HCT116 (cell line): ENCODE data around the gene PDCD10. TPM values are rescaled to one million over a fixed set of nuclear protein-coding genes. Genes with fewer than 3 reads are reported as not detected.
A peak's percentile ranks its signal among the peaks of the same experiment; 100 is the strongest.

Experiments
- ATAC-seq: fragments of 200-7000 bp; cut with Tn5 transposase; 2 replicates; pipeline ENCODE4 v1.9.1; 2020; ENCODE audit warnings: mild to moderate bottlenecking, moderate library complexity
- BruUV-seq: library from RNA; stranded (reverse); fragments of 400-500 nt; replicated peaks from 2 replicates; lab custom pipeline; 2021; lab: Mats Ljungman, UMichigan
- CTCF ChIA-PET: fragments of 300-600 bp; sonication (Branson Sonifier 250); formaldehyde crosslinking; loops from one replicate; lab custom pipeline; 2021; ENCODE audit warnings: antibody characterized with exemption; lab: Charles Lee
- POLR2A ChIA-PET: fragments of 300-600, 350-600 bp; sonication (Branson Sonifier 250); formaldehyde crosslinking; loops from one replicate; lab custom pipeline; 2021; ENCODE audit warnings: antibody characterized with exemption; lab: Charles Lee
- RAD21 ChIA-PET, 2 experiments: fragments of 300-600 bp; sonication (Branson Sonifier 250); formaldehyde crosslinking; loops; one replicate each; lab custom pipeline; 2023; ENCODE audit warnings: low total read pairs in 2 of 2; ENCODE audit not compliant: uncharacterized antibody in 2 of 2, unreplicated experiment in 2 of 2, low non-redundant PET in 1 of 2; lab: Charles Lee
- DNase-seq: peaks from one replicate; pipeline ENCODE4 v3.0.0-alpha.2; 2010; ENCODE audit warnings: low read depth, low spot score
- H2AFZ ChIP-seq: fragments of 200-600 bp; shearing (Covaris generic), sonication (generic); 2 replicates; pipeline ENCODE4 v1.6.1; 2017; ENCODE audit warnings: low read depth, mixed run types, mixed read lengths, antibody characterized with exemption, low read length; ENCODE audit not compliant: poor library complexity, severe bottlenecking
- H3K27ac ChIP-seq: 2 replicates; pipeline ENCODE4 v1.5.1; 2012; ENCODE audit warnings: low read depth, low read length
- H3K27me3 ChIP-seq: fragments of 200-600 bp; sonication (generic); 2 replicates; pipeline ENCODE4 v1.6.1; 2016; ENCODE audit warnings: mixed run types, low read length, mixed read lengths; ENCODE audit not compliant: insufficient read depth
- H3K36me3 ChIP-seq, 2 experiments: fragments of 200-500 bp in 1 of 2; fragments of 200-600 bp in 1 of 2; sonication (Bioruptor generic) in 1 of 2; sonication (generic) in 1 of 2; 2 replicates each; pipeline versions ENCODE4 v1.5.1 to v1.6.1; 2014 to 2016; ENCODE audit warnings: low read length in 2 of 2, inconsistent platforms in 1 of 2, mixed read lengths in 1 of 2, mixed run types in 1 of 2; ENCODE audit not compliant: insufficient read depth in 2 of 2, control insufficient read depth in 1 of 2
- H3K4me1 ChIP-seq, 2 experiments: fragments of 200-600 bp in 1 of 2; sonication (generic) in 1 of 2; 2 replicates each; pipeline versions ENCODE4 v1.5.1 to v1.6.1; 2012 to 2017; ENCODE audit warnings: low read length in 2 of 2, inconsistent platforms in 1 of 2, mild to moderate bottlenecking in 1 of 2, mixed read lengths in 1 of 2, mixed run types in 1 of 2, moderate library complexity in 1 of 2; ENCODE audit not compliant: insufficient read depth in 2 of 2, control insufficient read depth in 1 of 2
- H3K4me2 ChIP-seq: fragments of 200-600 bp; sonication (generic); 2 replicates; pipeline ENCODE4 v1.6.1; 2017; ENCODE audit warnings: mixed run types, low read length, mixed read lengths
- H3K4me3 ChIP-seq, 2 experiments: fragments of 200-600 bp in 1 of 2; sonication (generic) in 1 of 2; replicated peaks in 1 of 2; 2 replicates each; pipeline ENCODE4 v1.5.1; 2011 to 2016; ENCODE audit warnings: low read length in 2 of 2, control low read depth in 1 of 2, low read depth in 1 of 2, mild to moderate bottlenecking in 1 of 2, mixed read lengths in 1 of 2, mixed run types in 1 of 2
- H3K79me2 ChIP-seq: fragments of 200-600 bp; sonication (generic); 2 replicates; pipeline ENCODE4 v1.6.1; 2017; ENCODE audit warnings: mild to moderate bottlenecking, mixed run types, low read length, moderate library complexity, mixed read lengths; ENCODE audit not compliant: insufficient read depth
- H3K9ac ChIP-seq: fragments of 200-600 bp; sonication (generic); 2 replicates; pipeline ENCODE4 v1.6.1; 2016; ENCODE audit warnings: low read length, mixed read lengths
- H3K9me2 ChIP-seq: fragments of 200-600 bp; sonication (generic), shearing (Covaris generic); 2 replicates; pipeline ENCODE4 v1.6.1; 2017; ENCODE audit warnings: mixed run types, mild to moderate bottlenecking, moderate library complexity; ENCODE audit not compliant: insufficient read depth
- H3K9me3 ChIP-seq, 2 experiments: fragments of 200-500 bp in 1 of 2; fragments of 200-600 bp in 1 of 2; sonication (Bioruptor generic) in 1 of 2; sonication (generic) in 1 of 2; 2 replicates each; pipeline ENCODE4 v1.6.1; 2014 to 2017; ENCODE audit warnings: low read length in 2 of 2, mixed read lengths in 2 of 2, inconsistent platforms in 1 of 2, low read depth in 1 of 2, mild to moderate bottlenecking in 1 of 2, mixed run types in 1 of 2, moderate library complexity in 1 of 2; ENCODE audit not compliant: control insufficient read depth in 1 of 2, insufficient read depth in 1 of 2
- H4K20me1 ChIP-seq: fragments of 200-600 bp; sonication (generic), shearing (Covaris generic); 2 replicates; pipeline ENCODE4 v1.6.1; 2017; ENCODE audit warnings: mixed run types, mild to moderate bottlenecking, moderate library complexity; ENCODE audit not compliant: insufficient read depth
- ATF3 ChIP-seq: IDR thresholded peaks from 2 replicates; pipeline ENCODE4 v1.6.1; 2012
- CBX3 ChIP-seq: IDR thresholded peaks from 2 replicates; pipeline ENCODE4 v1.6.1; 2012; ENCODE audit warnings: low read depth
- CTCF ChIP-seq, 3 experiments: fragments of 200-600 bp in 1 of 3; sonication (generic) in 1 of 3; IDR thresholded peaks in 2 of 3; conservative IDR thresholded peaks in 1 of 3; 2 replicates each; pipeline ENCODE4 v1.5.1; 2012 to 2017; ENCODE audit warnings: low read depth in 2 of 3, low read length in 2 of 3, antibody characterized with exemption in 1 of 3, borderline replicate concordance in 1 of 3, control low read depth in 1 of 3, mild to moderate bottlenecking in 1 of 3, mixed read lengths in 1 of 3, mixed run types in 1 of 3, moderate library complexity in 1 of 3; ENCODE audit not compliant: insufficient read depth in 1 of 3
- EGR1 ChIP-seq: IDR thresholded peaks from 2 replicates; pipeline ENCODE4 v1.6.1; 2012; ENCODE audit warnings: low read depth
- EZH2 ChIP-seq: fragments of 200-600 bp; sonication (generic); IDR thresholded peaks from 2 replicates; pipeline ENCODE4 v1.6.1; 2017; ENCODE audit warnings: antibody characterized with exemption, mixed run types
- POLR2AphosphoS5 ChIP-seq: IDR thresholded peaks from 2 replicates; pipeline ENCODE4 v1.6.1; 2011; ENCODE audit warnings: mild to moderate bottlenecking, low read depth, low read length, moderate library complexity
- RAD21 ChIP-seq: IDR thresholded peaks from 2 replicates; pipeline ENCODE4 v1.6.1; 2012; ENCODE audit warnings: low read depth, mild to moderate bottlenecking
- SIN3A ChIP-seq: IDR thresholded peaks from 2 replicates; pipeline ENCODE4 v1.6.1; 2012; ENCODE audit warnings: low read depth
- SP1 ChIP-seq: IDR thresholded peaks from 2 replicates; pipeline ENCODE4 v1.6.1; 2012; ENCODE audit warnings: low read depth
- YY1 ChIP-seq: IDR thresholded peaks from 2 replicates; pipeline ENCODE4 v1.6.1; 2011; ENCODE audit warnings: low read length, low read depth, moderate library complexity, mild to moderate bottlenecking; ENCODE audit not compliant: insufficient replicate concordance; ENCODE audit errors: extremely low read depth
- ZNF274 ChIP-seq: fragments of 200-500 bp; sonication (Bioruptor generic); IDR thresholded peaks from 2 replicates; pipeline ENCODE4 v1.6.1; 2014; ENCODE audit warnings: mild to moderate bottlenecking, low read depth, low read length, inconsistent platforms
- intact Hi-C: fragments of 100-400 bp; cut with micrococcal nuclease; formaldehyde crosslinking; loops from 2 replicates; pipeline ENCODE4 v1.10.0; 2022
- total RNA-seq: library from RNA; stranded (reverse); gene quantifications from one replicate; pipeline ENCODE4 v1.2.1, GENCODE V29; 2021; ENCODE audit not compliant: unreplicated experiment

Gene PDCD10
- total RNA-seq, 1 experiment from 2014 or later: 59.0 TPM

GRCh38 chr3:167740961-167741587 lies 6.4 kb upstream of the PDCD10 start:
- POLR2A ChIA-PET: no interaction called here

More at GRCh38 chr3:167740961-167741587, 6.4 kb upstream of the PDCD10 start:
- Histone ChIP-seq H3K9me2 (no peaks in the 10 kb centered on the region), H4K20me1 (no peaks in the 10 kb centered on the region), H3K4me3 (no peak overlapping the region), H3K9ac (no peak overlapping the region), H3K36me3 (no peaks in the 10 kb centered on the region), H2AFZ (no peak overlapping the region), H3K27me3 (no peaks in the 10 kb centered on the region), H3K4me2 (no peak overlapping the region), H3K4me1 (peaks cover 0 to 7% of the 10 kb centered on the region in 2 experiments; a peak in 2 of 4 replicates), H3K9me3 (no peaks in the 10 kb centered on the region), H3K27ac (no peak overlapping the region), H3K79me2 (no peaks in the 10 kb centered on the region)
- no TSS peak for BruUV-seq
- TF ChIP-seq ATF3 (no peak), EGR1 (no peak), RAD21 (peak; percentile 58), CBX3 (peak; percentile 40; the same call in 1 of the 2 replicates), SIN3A (no peak), POLR2AphosphoS5 (no peak), ZNF274 (no peak), CTCF (IDR thresholded peaks at IDR 0.05 in 2 of 3, conservative IDR thresholded peaks at IDR 0.05 in 1 of 3; ENCODE audit: borderline replicate concordance in 1 of 3, insufficient read depth in 1 of 3, low read depth in 2 of 3, low read length in 2 of 3) (peak; percentile 39 to 61 (median 45); a peak in 5 of 6 replicates), EZH2 (no peak), YY1 (peak; percentile 13), SP1 (no peak)
- intact Hi-C loops: no loop called here
- ChIA-PET RAD21 (interaction anchor here in 1 of 2 experiments (0.8 kb wide), 1 partner anchor 361 kb away, joined by 3 read pairs; the partner anchor contains the start of gene ZBBX), CTCF (interaction anchor here (0.9 to 1.1 kb wide), 8 partner anchors 12 to 361 kb away, joined by 3 to 7 read pairs (median 4); partner anchors contain the start of gene ZBBX)
- ATAC-seq: peak; percentile 99
- DNase-seq: peak; percentile 38
